Stimulated activated CD4-positive, alpha-beta T cell treated with anti-CD3 and anti-CD28 coated beads, TNF-alpha, amount 100 ng/mL, for 4 hours (primary cell): ENCODE measurements around the gene RAPGEF4.
"Not testable (repeated sequence)": the region's sequence is repeated elsewhere in the genome, so short reads cannot be mapped to it uniquely, and the experiment has no call there.

Source experiments
- DNase-seq, 3 experiments: peaks; one replicate each; pipeline ENCODE4 v3.0.0-alpha.2; 2020; ENCODE audit warnings: low read depth in 3 of 3

RAPGEF4 gene

GRCh38 chr2:172774302-172774701 is 38.7 kb downstream of the RAPGEF4 start:
- no peak for DNase-seq

GRCh38 chr2:172775319-172775718 is 39.7 kb downstream of the RAPGEF4 start:
- DNase-seq: no peak

DNA sequence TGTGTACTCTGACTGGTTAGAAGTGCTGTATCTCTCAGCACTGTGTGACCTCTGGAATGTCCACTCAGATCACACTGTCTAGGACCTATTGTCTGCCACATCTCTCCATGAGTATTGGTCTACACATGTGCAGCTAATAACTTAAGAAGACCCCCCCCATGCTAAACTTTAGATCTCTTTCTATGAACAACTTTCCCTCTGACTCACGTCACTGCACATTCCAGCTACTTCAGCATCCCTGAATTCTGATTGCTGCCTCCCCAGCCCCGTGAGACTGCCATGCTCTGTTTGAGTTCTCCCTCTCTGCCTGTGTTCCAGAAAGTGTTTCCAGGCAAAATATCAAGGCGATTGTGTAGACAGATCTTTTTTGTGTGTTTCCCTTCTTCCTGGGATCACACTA is 41.8 kb downstream of the RAPGEF4 start:
- DNase-seq: no peak

DNA sequence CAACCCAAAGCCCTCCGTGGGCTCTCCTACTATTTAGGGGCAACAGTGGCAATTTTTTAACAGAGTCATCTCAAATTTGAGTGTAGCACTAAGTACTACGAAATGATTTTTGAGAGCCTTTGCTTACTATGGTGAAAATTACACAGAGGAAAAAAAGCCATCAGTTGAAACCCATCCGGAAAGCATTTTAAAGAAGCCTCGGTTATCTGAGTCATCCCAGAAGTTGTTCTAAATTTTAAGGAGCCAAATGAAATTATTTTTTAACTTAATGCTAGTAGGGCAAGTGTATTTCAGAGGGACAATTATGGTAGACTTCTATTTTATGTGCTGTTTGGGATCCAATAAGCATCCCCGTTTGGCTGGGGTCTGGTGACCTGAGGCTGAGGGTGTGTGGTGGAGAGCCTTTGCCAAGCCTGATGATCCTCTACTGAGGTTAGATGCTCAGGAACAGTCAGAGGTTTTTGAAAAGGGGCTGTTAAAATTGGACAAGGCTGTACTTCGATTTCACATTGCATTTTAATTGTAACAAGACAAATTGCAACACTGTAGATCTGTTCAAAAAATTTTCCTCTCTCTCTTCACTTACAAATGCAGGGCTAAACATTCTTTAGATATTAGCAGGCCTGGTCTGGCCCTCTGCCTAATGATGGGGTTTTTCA is 47.0 kb downstream of the RAPGEF4 start:
- no peak for DNase-seq

DNA sequence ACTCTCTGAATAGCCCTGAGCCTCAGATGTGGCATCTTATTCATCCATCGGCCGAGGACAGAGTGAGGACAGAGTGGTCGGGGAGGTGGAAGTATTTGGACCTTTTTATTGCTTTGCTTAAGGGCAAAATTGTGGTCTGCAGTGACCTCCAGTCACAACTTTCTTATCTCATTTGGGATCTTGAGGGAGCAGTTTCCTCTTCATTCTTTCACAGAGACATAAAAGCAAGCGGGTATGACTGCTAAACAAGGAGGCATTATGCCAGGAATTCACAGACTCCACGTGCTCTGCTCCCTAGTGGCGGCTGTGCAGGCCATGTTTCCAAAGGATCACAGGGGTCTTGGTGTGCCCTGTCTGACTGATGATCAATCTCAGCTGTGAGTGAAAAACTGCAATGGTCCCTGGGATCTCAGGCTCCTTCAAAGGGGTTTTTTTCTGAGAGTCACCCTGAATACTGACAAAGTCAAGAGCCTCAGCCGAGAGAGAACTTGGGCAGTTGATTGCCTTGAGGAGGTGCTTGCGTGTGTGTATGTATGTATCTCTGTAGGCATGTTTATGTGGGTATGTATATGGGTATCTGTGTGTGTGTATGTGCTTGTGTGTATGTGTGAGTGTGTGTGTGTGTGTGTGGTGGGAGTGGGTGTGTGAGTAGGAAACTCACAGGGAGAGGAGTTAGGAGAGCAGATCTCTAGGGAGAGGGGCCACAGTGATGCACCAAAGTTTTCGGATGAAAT is 47.7 kb downstream of the RAPGEF4 start:
- DNase-seq: no peak

GRCh38 chr2:172788871-172789270 is 53.2 kb downstream of the RAPGEF4 start:
- no peak for DNase-seq

- DNase-seq: no peak
Measured at GRCh38 chr2:172790404-172790803, 54.8 kb downstream of the RAPGEF4 start.

- no peak for DNase-seq
Measured at GRCh38 chr2:172791953-172792352, 56.3 kb downstream of the RAPGEF4 start.

GRCh38 chr2:172792711-172793110 is 57.1 kb downstream of the RAPGEF4 start:
- DNase-seq: no peak

GRCh38 chr2:172803308-172803707 is 67.7 kb downstream of the RAPGEF4 start:
- DNase-seq: not testable (repeated sequence)

- DNase-seq: no peak
Measured at GRCh38 chr2:172804423-172804822, 68.8 kb downstream of the RAPGEF4 start.

DNA sequence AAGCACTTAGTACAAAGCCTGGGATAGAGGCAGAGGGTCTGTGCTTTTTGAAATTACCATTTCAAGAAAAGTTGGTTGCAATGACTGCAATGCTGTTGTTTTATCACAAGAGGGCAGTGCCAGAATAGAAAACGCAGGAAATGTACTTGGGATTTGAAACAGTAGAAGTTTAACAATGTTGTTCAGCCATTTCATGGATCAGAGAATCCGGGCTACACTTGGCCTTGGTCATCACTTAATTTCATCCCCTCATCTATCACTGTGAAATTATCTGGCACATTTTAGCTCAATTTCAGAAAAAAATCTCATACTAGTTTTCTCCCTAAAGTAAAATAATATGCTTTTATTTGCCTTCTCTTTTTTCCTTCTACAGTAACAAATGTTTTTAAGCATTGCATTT is 70.8 kb downstream of the RAPGEF4 start:
- DNase-seq: no peak

- DNase-seq: no peak
Measured at GRCh38 chr2:172806996-172807395, 71.4 kb downstream of the RAPGEF4 start.

- no peak for DNase-seq
Measured at GRCh38 chr2:172808156-172808555, 72.5 kb downstream of the RAPGEF4 start.

GRCh38 chr2:172811027-172811426 is 75.4 kb downstream of the RAPGEF4 start:
- DNase-seq: no peak

- DNase-seq: no peak
Measured at GRCh38 chr2:172812158-172812744, 76.6 kb downstream of the RAPGEF4 start.

GRCh38 chr2:172813314-172813888 is 77.8 kb downstream of the RAPGEF4 start:
- DNase-seq: no peak

- no peak for DNase-seq
Measured at GRCh38 chr2:172817411-172817810, 81.8 kb downstream of the RAPGEF4 start.

DNA sequence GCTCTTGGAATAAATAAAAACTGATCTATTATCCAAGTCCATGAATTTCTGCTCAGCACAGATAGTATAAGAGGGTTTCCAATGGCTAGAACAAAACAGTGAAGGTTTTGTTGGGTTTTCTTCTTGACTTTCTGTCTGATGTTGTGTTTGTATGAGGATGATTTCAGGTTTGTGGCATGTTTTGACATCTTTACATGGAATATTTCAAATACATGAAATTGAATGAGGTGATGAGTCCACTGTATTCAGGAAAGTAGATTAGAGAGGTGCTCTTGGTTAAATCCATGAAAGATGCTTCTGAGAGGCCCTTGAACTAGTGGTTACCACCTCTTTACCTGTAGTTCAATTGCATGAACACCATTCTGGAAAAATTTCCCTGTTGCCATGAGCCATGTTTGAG is 84.3 kb downstream of the RAPGEF4 start:
- DNase-seq: no peak

- no peak for DNase-seq
Measured at GRCh38 chr2:172821370-172822338, 86.0 kb downstream of the RAPGEF4 start.

GRCh38 chr2:172822585-172822984 is 86.9 kb downstream of the RAPGEF4 start:
- no peak for DNase-seq
